ENCODE results near the gene SIDT2. TPM values are rescaled to one million over a fixed set of nuclear protein-coding genes. Genes with fewer than 3 reads are reported as not detected.

The SIDT2 gene
- total RNA-seq, 2 donors from 2014 or later = 42.0 to 88.7 TPM

GRCh38 chr11:117160826-117161225 is 17.7 kb upstream of the SIDT2 start:
- Histone ChIP-seq H3K4me3 (no peak overlapping the region), H3K36me3 (replicated peaks in 1 of 2; ENCODE audit: insufficient read depth in 1 of 2, low read depth in 2 of 2) (peaks cover 6 to 25% of the 10 kb centered on the region in 2 donors), H3K27me3 (no peaks in the 10 kb centered on the region), H3K9me3 (no peaks in the 10 kb centered on the region), H3K4me1 (peaks cover 8% of the 10 kb centered on the region), H3K27ac (no peak overlapping the region)
- WGBS, 2 donors = 61 to 63% methylated on average over 2 of the region's 2 CpGs
- intact Hi-C loops (cut with DNase I) = no loop called here
- ATAC-seq (no peak), DNase-seq (no peak)
- no peak for TF ChIP-seq CTCF (IDR thresholded peaks at IDR 0.05)
- TF ChIP-seq POLR2A (IDR thresholded peaks at IDR 0.05) = no peak

GRCh38 chr11:117166491-117166890 is 12.1 kb upstream of the SIDT2 start:
- Histone ChIP-seq H3K36me3 (replicated peaks in 1 of 2; ENCODE audit: insufficient read depth in 1 of 2, low read depth in 2 of 2) (peaks cover 6 to 36% of the 10 kb centered on the region in 2 donors), H3K27me3 (no peaks in the 10 kb centered on the region), H3K27ac (no peak overlapping the region), H3K9me3 (no peaks in the 10 kb centered on the region), H3K4me3 (no peak overlapping the region), H3K4me1 (no peaks in the 10 kb centered on the region)
- TF ChIP-seq POLR2A (IDR thresholded peaks at IDR 0.05) = no peak
- TF ChIP-seq CTCF (IDR thresholded peaks at IDR 0.05) = no peak
- DNase-seq (no peak), ATAC-seq (no peak)
- WGBS, 2 donors = 35 to 55% methylated on average over 1 of the region's 1 CpG
- intact Hi-C loops (cut with DNase I) = no loop called here

- DNase-seq = no peak
- intact Hi-C loops (cut with DNase I) = no loop called here
- TF ChIP-seq CTCF (IDR thresholded peaks at IDR 0.05) (no peak), POLR2A (IDR thresholded peaks at IDR 0.05) (no peak)
- no peak for ATAC-seq
- peaks cover 0 to 19% of the 10 kb centered on the region in 2 donors for H3K36me3 ChIP-seq (replicated peaks in 1 of 2; ENCODE audit: insufficient read depth in 1 of 2, low read depth in 2 of 2)
- H3K27ac ChIP-seq = no peak overlapping the region
- no peaks in the 10 kb centered on the region for H3K9me3 ChIP-seq
- no peaks in the 10 kb centered on the region for H3K27me3 ChIP-seq
- WGBS, 2 donors = 81 to 85% methylated on average over 2 of the region's 2 CpGs
- no peak overlapping the region for H3K4me3 ChIP-seq
- peaks cover 10% of the 10 kb centered on the region for H3K4me1 ChIP-seq
These were observed 8.8 kb upstream of the SIDT2 start for GRCh38 chr11:117169736-117170135.

GRCh38 chr11:117170210-117170609 is 8.3 kb upstream of the SIDT2 start:
- WGBS, 2 donors = 90 to 91% methylated on average over 9 of the region's 9 CpGs
- TF ChIP-seq POLR2A (IDR thresholded peaks at IDR 0.05) (no peak), CTCF (IDR thresholded peaks at IDR 0.05) (no peak)
- H3K4me1 ChIP-seq = peaks cover 10% of the 10 kb centered on the region
- no peak for ATAC-seq
- peaks cover 0 to 16% of the 10 kb centered on the region in 2 donors for H3K36me3 ChIP-seq (replicated peaks in 1 of 2; ENCODE audit: insufficient read depth in 1 of 2, low read depth in 2 of 2)
- no peak for DNase-seq
- no peaks in the 10 kb centered on the region for H3K9me3 ChIP-seq
- H3K4me3 ChIP-seq = no peak overlapping the region
- intact Hi-C loops (cut with DNase I) = no loop called here
- no peaks in the 10 kb centered on the region for H3K27me3 ChIP-seq
- H3K27ac ChIP-seq = no peak overlapping the region

- intact Hi-C loops (cut with DNase I) = no loop called here
- Histone ChIP-seq H3K9me3 (no peaks in the 10 kb centered on the region), H3K27ac (no peak overlapping the region), H3K27me3 (no peaks in the 10 kb centered on the region), H3K4me3 (no peak overlapping the region), H3K36me3 (replicated peaks in 1 of 2; ENCODE audit: insufficient read depth in 1 of 2, low read depth in 2 of 2) (peaks cover 0 to 13% of the 10 kb centered on the region in 2 donors), H3K4me1 (peaks cover 10% of the 10 kb centered on the region)
- TF ChIP-seq POLR2A (IDR thresholded peaks at IDR 0.05) (no peak), CTCF (IDR thresholded peaks at IDR 0.05) (no peak)
- WGBS, 2 donors = 90 to 95% methylated on average over 2 of the region's 2 CpGs
- DNase-seq (no peak), ATAC-seq (no peak)
These were observed 7.5 kb upstream of the SIDT2 start for GRCh38 chr11:117171007-117171403.

All from body of pancreas (tissue), 4 donors.